ENCODE data around the gene PARD3.

- no peak for TF ChIP-seq REST (IDR thresholded peaks at IDR 0.05; ENCODE audit: insufficient read depth in 1 of 2, low read depth in 2 of 2, low read length in 2 of 2)
- no peak for TF ChIP-seq POLR2AphosphoS5 (IDR thresholded peaks at IDR 0.05; ENCODE audit: low read depth, low read length)
Observed at GRCh38 chr10:34400075-34400474, 415.0 kb downstream of the PARD3 start.
